Bronchus fibroblast of lung (primary cell): ENCODE results near the gene PAX7. TPM values are rescaled to one million over a fixed set of nuclear protein-coding genes. Genes with fewer than 3 reads are reported as not detected.

Experiments used
- total RNA-seq: library from RNA; depleted of rRNA; stranded (reverse); fragments of >200 nt; gene quantifications from 2 replicates; pipeline ENCODE4 v1.2.3, GENCODE V29; 2015

Gene PAX7
- total RNA-seq, result not detected in 2 replicates

DNA sequence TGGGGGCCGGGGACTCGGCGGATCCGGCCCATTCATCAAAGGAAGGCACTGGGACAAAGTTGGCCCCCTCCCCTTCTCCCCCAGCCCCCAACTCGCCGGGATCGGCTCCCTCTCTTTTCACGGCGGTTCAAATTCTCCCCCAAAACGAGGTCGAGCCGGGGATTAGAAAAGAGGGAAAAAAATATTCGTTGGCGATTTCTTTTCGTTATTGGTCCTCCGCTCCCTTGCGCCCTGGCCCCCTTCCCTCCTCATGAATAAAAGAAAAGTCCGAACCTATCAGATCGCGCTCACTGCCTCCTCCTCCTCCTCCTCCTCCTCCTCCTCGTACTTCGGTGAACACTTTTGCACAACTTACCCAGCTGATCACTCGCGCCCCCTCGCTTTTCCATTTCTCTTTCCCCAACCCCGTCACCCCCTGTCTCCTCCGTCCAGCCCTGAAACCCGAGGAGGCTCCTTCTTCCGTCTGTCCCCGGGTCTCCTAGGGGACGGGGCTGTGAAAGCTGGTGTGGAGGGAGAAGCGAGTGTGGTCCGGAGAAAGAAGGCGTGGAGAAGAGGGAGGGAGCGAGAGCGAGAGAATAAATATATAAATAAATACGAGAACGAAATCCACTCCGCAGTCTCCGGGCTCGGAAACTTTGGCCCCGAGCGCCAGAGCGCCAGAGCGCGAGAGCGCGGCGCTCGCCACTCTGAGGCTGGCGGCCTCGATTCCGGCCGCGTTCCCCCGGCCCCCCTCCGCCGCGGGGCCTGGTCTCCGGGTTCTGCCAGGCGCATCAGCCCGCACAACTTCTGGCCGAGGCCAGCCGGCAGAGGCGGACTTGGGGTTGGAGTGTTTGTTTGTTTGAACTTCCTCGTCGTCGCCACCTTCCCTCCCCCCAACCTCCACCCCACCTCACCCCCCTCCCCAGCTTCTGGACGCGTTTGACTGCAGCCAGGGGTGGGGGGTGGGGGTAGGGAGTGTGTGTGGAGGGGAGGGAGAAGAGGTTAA lies at the start of gene PAX7:
Gene PAX7, plus strand, starts transcription at position 336 of the 985 bp plus-strand sequence. CDS start 758 bp downstream, outside the sequence.

Other genes starting within 250 kb of the PAX7 start
- not detected in 2 replicates for gene KLHDC7A, start 149.9 kb upstream of the PAX7 start, total RNA-seq
- gene TAS1R2, start 228.8 kb downstream of the PAX7 start, total RNA-seq, result not detected in 2 replicates